Nephron (organoid): ENCODE measurements around the gene CRABP1.

Experiments
- H3K27ac Mint-ChIP-seq, 3 experiments: 2 replicates each; pipeline ENCODE4 v1.8.0; 2020; ENCODE audit warnings: mixed read lengths in 3 of 3, mild to moderate bottlenecking in 2 of 3, moderate library complexity in 1 of 3
- H3K27me3 Mint-ChIP-seq: 2 replicates; pipeline ENCODE4 v1.8.0; 2021; ENCODE audit warnings: low read depth, mild to moderate bottlenecking, moderate library complexity, mixed read lengths
- H3K36me3 Mint-ChIP-seq: 2 replicates; pipeline ENCODE4 v1.8.0; 2020; ENCODE audit warnings: low read depth, mixed read lengths
- H3K4me1 Mint-ChIP-seq: 2 replicates; pipeline ENCODE4 v1.8.0; 2020; ENCODE audit warnings: mixed read lengths
- H3K4me3 Mint-ChIP-seq, 3 experiments: 2 replicates each; pipeline ENCODE4 v1.8.0; 2020; ENCODE audit warnings: mild to moderate bottlenecking in 3 of 3, mixed read lengths in 3 of 3, moderate library complexity in 2 of 3
- H3K9me3 Mint-ChIP-seq: 2 replicates; pipeline ENCODE4 v1.8.0; 2020; ENCODE audit warnings: mixed read lengths
- CTCF ChIP-seq, 3 experiments: fragments of 200-600 bp; sonication (generic); IDR thresholded peaks; one replicate each; pipeline ENCODE4 v1.5.0; 2021; ENCODE audit warnings: antibody characterized with exemption in 3 of 3; ENCODE audit not compliant: unreplicated experiment in 3 of 3

The CRABP1 gene

DNA sequence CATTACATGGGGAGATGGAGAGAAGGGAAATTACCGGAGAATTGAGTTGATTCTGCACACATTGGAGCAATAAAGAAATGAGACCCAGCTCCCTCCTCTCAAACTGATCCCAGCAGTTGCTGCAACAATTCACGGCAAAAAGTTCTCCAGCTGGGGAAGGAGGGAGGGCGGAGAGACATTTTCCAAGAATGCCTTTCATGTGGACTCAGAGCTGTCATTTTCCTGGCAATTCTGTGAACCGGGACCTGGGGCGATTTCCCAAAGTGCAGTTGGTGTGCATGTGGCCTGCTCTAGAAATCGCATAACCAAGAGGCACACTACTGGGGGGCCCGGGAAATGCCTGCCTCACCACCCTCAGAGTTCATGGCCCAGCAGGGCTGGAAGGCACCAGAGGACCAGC lies 49.2 kb downstream of the CRABP1 start:
- Mint-ChIP-seq H3K27ac (peak overlapping the region; percentile 72 to 95 (median 90)), H3K27me3 (peaks cover 23% of the 10 kb centered on the region), H3K4me3 (no peak overlapping the region), H3K4me1 (peaks cover 31% of the 10 kb centered on the region), H3K36me3 (no peaks in the 10 kb centered on the region), H3K9me3 (no peaks in the 10 kb centered on the region)
- no peak for TF ChIP-seq CTCF (IDR thresholded peaks at IDR 0.05; ENCODE audit: unreplicated experiment in 3 of 3)

DNA sequence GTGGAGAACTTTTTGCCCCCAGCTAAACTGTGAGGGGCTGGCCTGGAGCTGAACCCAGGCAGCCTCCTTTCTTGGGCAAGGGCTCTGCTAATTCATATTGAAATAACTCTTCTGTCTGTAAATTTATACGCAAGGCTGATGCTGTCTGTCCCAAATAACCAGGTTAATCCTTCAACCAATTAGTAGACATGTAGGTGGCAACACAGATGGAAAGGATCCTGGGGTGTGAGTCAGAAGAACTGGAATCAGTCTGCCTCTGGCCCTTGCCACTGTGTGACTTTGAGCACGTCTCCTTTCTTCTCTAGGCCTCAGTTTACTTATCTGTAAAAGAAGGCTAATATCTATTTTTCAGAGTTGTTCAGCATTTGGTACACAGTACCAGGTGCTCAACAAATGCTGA lies 49.6 kb downstream of the CRABP1 start:
- Mint-ChIP-seq H3K27me3 (peaks cover 23% of the 10 kb centered on the region), H3K27ac (peak overlapping the region; percentile 72 to 95 (median 90)), H3K4me1 (peaks cover 31% of the 10 kb centered on the region), H3K9me3 (no peaks in the 10 kb centered on the region), H3K4me3 (no peak overlapping the region), H3K36me3 (no peaks in the 10 kb centered on the region)
- no peak for TF ChIP-seq CTCF (IDR thresholded peaks at IDR 0.05; ENCODE audit: unreplicated experiment in 3 of 3)

DNA sequence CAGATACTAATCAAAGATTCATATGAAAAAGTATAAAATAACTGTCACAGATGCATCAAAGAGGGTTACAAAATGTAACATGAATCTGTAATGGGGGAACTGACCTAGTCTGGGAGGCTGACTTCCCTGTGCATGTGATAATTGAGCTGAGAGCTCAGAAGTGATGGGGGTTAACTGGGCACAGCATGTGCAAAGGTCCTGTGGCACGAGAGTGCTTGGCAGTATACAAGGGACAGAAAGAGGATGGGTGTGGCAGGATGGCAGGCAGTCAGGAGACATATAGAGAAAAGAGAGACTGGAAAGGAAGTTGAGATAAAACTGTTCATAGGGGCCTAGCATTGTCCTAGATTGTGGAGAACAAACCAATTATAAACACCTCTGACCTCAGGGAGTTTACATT lies 50.1 kb downstream of the CRABP1 start:
- no peak for TF ChIP-seq CTCF (IDR thresholded peaks at IDR 0.05; ENCODE audit: unreplicated experiment in 3 of 3)
- H3K27me3 Mint-ChIP-seq = peaks cover 19% of the 10 kb centered on the region
- H3K27ac Mint-ChIP-seq = peak overlapping the region; percentile 72 to 95 (median 90)
- no peaks in the 10 kb centered on the region for H3K36me3 Mint-ChIP-seq
- H3K9me3 Mint-ChIP-seq = no peaks in the 10 kb centered on the region
- no peak overlapping the region for H3K4me3 Mint-ChIP-seq
- H3K4me1 Mint-ChIP-seq = peaks cover 36% of the 10 kb centered on the region

DNA sequence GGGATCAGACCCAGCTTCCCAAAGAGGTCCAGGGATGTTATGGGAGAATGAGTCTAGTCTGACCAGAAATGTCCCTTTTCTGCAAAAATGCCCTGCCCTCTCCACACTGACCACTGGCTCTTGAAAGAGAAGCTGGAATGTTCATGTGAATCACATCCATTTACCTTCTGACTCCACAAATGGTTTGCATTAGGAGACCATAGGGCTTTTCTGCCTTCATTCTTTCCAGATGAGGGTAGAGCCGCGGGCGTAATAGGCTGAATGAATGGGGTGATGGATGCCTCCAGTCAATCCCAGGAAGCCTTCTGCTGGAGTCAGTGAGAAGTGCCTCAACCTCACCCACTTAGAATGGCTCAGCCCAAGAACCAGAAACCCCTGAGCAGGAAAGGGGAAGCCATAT lies 50.7 kb downstream of the CRABP1 start:
- Mint-ChIP-seq H3K9me3 (no peaks in the 10 kb centered on the region), H3K27me3 (peaks cover 21% of the 10 kb centered on the region), H3K4me1 (peaks cover 41% of the 10 kb centered on the region), H3K36me3 (no peaks in the 10 kb centered on the region), H3K27ac (peak overlapping the region; percentile 72 to 95 (median 90)), H3K4me3 (no peak overlapping the region)
- TF ChIP-seq CTCF (IDR thresholded peaks at IDR 0.05; ENCODE audit: unreplicated experiment in 3 of 3) = no peak

GRCh38 chr15:78391781-78392180 lies 51.6 kb downstream of the CRABP1 start:
- H3K36me3 Mint-ChIP-seq = no peaks in the 10 kb centered on the region
- peak overlapping the region in 2 of 3 experiments; percentile 1 to 47 for H3K27ac Mint-ChIP-seq
- peaks cover 35% of the 10 kb centered on the region for H3K4me1 Mint-ChIP-seq
- no peak overlapping the region for H3K4me3 Mint-ChIP-seq
- no peaks in the 10 kb centered on the region for H3K9me3 Mint-ChIP-seq
- no peak for TF ChIP-seq CTCF (IDR thresholded peaks at IDR 0.05; ENCODE audit: unreplicated experiment in 3 of 3)
- H3K27me3 Mint-ChIP-seq = peaks cover 25% of the 10 kb centered on the region

- no peak overlapping the region for H3K4me3 Mint-ChIP-seq
- H3K36me3 Mint-ChIP-seq = no peaks in the 10 kb centered on the region
- peaks cover 29% of the 10 kb centered on the region for H3K4me1 Mint-ChIP-seq
- H3K9me3 Mint-ChIP-seq = no peaks in the 10 kb centered on the region
- H3K27ac Mint-ChIP-seq = peak overlapping the region in 1 of 3 experiments; percentile 47
- peaks cover 32% of the 10 kb centered on the region for H3K27me3 Mint-ChIP-seq
- TF ChIP-seq CTCF (IDR thresholded peaks at IDR 0.05; ENCODE audit: unreplicated experiment in 3 of 3) = no peak
Observed at GRCh38 chr15:78392430-78392829, 52.3 kb downstream of the CRABP1 start.
